B cell (primary cell): ENCODE measurements around the gene STXBP1.

Experiments used
- CTCF ChIP-seq: fragments of 200-600 bp; IDR thresholded peaks from one replicate; pipeline ENCODE4 v1.8.0; 2022; ENCODE audit warnings: antibody characterized with exemption, mild to moderate bottlenecking
- EZH2 ChIP-seq: IDR thresholded peaks from 2 replicates; pipeline ENCODE4 v1.6.1; 2012; ENCODE audit warnings: borderline replicate concordance, low read depth, mild to moderate bottlenecking, moderate library complexity, low read length; ENCODE audit not compliant: insufficient read depth, poor library complexity, severe bottlenecking

GRCh38 chr9:127720865-127721227, 108.8 kb downstream of the STXBP1 start:
- TF ChIP-seq CTCF (no peak), EZH2 (no peak)
